Erythroblast (primary cell): ENCODE measurements around the gene LTA.

Experiments used
- GATA1 ChIP-seq: IDR thresholded peaks from 2 replicates; pipeline ENCODE4 v1.6.1; 2011; ENCODE audit warnings: low read depth, mild to moderate bottlenecking, control low read depth, low read length, moderate library complexity
- POLR2A ChIP-seq: IDR thresholded peaks from 2 replicates; pipeline ENCODE4 v1.6.1; 2011; ENCODE audit warnings: mild to moderate bottlenecking, low read length

DNA sequence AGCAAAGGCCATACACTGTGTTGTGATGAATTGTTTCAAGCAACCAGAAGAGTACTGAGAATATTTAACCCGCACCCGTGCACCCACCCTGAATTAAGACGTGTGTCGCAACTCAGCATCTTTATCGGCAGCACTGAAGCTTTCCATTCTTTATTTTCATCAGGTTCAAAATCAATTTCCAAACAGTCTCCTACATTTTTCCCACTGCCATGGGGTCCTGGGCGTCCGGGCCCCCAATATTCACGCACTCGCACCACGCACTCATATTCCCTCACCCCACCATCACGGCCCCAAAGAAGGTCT, 8.3 kb downstream of the LTA start:
- TF ChIP-seq POLR2A (no peak), GATA1 (no peak)
